HepG2 (cell line): ENCODE results near the gene MED12L. TPM values are rescaled to one million over a fixed set of nuclear protein-coding genes. Genes with fewer than 3 reads are reported as not detected.
A peak's percentile ranks its signal among the peaks of the same experiment; 100 is the strongest.

Experiments
- ADNP ChIP-seq: sonication (generic); formaldehyde crosslinking; IDR thresholded peaks from 2 replicates; pipeline ENCODE4 v1.4.0; 2020; ENCODE audit warnings: missing genetic modification reagents
- FOSL1 ChIP-seq: sonication (generic); formaldehyde crosslinking; IDR thresholded peaks from 2 replicates; pipeline ENCODE4 v1.9.0; 2021; ENCODE audit warnings: missing genetic modification reagents, borderline replicate concordance
- KLF15 ChIP-seq: sonication (generic); formaldehyde crosslinking; IDR thresholded peaks from 2 replicates; pipeline ENCODE4 v1.8.1; 2023; ENCODE audit warnings: borderline replicate concordance, mild to moderate bottlenecking, inconsistent platforms, missing genetic modification reagents, mixed read lengths
- MXD3 ChIP-seq: IDR thresholded peaks from 2 replicates; pipeline ENCODE4 v1.6.1; 2016; ENCODE audit warnings: mild to moderate bottlenecking, missing biosample characterization, missing genetic modification reagents
- NCOR1 ChIP-seq: fragments of 200-600 bp; sonication (generic); IDR thresholded peaks from 2 replicates; pipeline ENCODE4 v1.7.0; 2017; ENCODE audit warnings: antibody characterized with exemption, low read length, borderline replicate concordance
- PLSCR1 ChIP-seq: sonication (generic); formaldehyde crosslinking; IDR thresholded peaks from 2 replicates; pipeline ENCODE4 v1.5.0; 2020; ENCODE audit warnings: missing genetic modification reagents, mild to moderate bottlenecking, borderline replicate concordance
- PTBP1 ChIP-seq: fragments of 200-400 bp; formaldehyde crosslinking; IDR thresholded peaks from 2 replicates; pipeline ENCODE4 v1.6.1; 2018; ENCODE audit warnings: low read length, low read depth; ENCODE audit not compliant: poor library complexity, severe bottlenecking
- REXO4 ChIP-seq: sonication (generic); formaldehyde crosslinking; IDR thresholded peaks from 2 replicates; pipeline ENCODE4 v1.8.0; 2022; ENCODE audit warnings: missing genetic modification reagents, mild to moderate bottlenecking, borderline replicate concordance
- RFXANK ChIP-seq: IDR thresholded peaks from 2 replicates; pipeline ENCODE4 v1.6.1; 2016
- SMAD3 ChIP-seq: sonication (generic); formaldehyde crosslinking; IDR thresholded peaks from 2 replicates; pipeline ENCODE4 v1.4.0; 2020; ENCODE audit warnings: missing genetic modification reagents
- SMAD9 ChIP-seq: sonication (generic); formaldehyde crosslinking; IDR thresholded peaks from 2 replicates; pipeline ENCODE4 v1.5.1; 2020; ENCODE audit warnings: mild to moderate bottlenecking, missing genetic modification reagents
- SUZ12 ChIP-seq: fragments of 150-350 bp; IDR thresholded peaks from 2 replicates; pipeline ENCODE4 v1.6.1; 2014; ENCODE audit warnings: low read depth, low read length
- UBTF ChIP-seq: sonication (generic); formaldehyde crosslinking; IDR thresholded peaks from 2 replicates; pipeline ENCODE4 v1.4.0; 2020; ENCODE audit warnings: mild to moderate bottlenecking, missing genetic modification reagents
- ZNF101 ChIP-seq: sonication (generic); formaldehyde crosslinking; IDR thresholded peaks from 2 replicates; pipeline ENCODE4 v1.4.0; 2020; ENCODE audit warnings: mild to moderate bottlenecking, low read depth, missing genetic modification reagents, borderline replicate concordance
- ZNF224 ChIP-seq: sonication (generic); formaldehyde crosslinking; IDR thresholded peaks from 2 replicates; pipeline ENCODE4 v1.5.0; 2020; ENCODE audit warnings: mild to moderate bottlenecking, missing genetic modification reagents
- ZNF333 ChIP-seq: sonication (generic); formaldehyde crosslinking; IDR thresholded peaks from 2 replicates; pipeline ENCODE4 v1.4.0; 2020; ENCODE audit warnings: mild to moderate bottlenecking, missing genetic modification reagents, borderline replicate concordance
- ZNF501 ChIP-seq: sonication (generic); formaldehyde crosslinking; IDR thresholded peaks from 2 replicates; pipeline ENCODE4 v1.5.1; 2020; ENCODE audit warnings: mild to moderate bottlenecking, moderate library complexity, missing genetic modification reagents
- ZNF574 ChIP-seq: sonication (generic); formaldehyde crosslinking; IDR thresholded peaks from 2 replicates; pipeline ENCODE4 v1.4.0; 2020; ENCODE audit warnings: missing genetic modification reagents
- ZNF629 ChIP-seq: sonication (generic); formaldehyde crosslinking; conservative IDR thresholded peaks from 2 replicates; pipeline ENCODE4 v1.5.0; 2020; ENCODE audit warnings: missing genetic modification reagents
- ZNF770 ChIP-seq: sonication (generic); formaldehyde crosslinking; IDR thresholded peaks from 2 replicates; pipeline ENCODE4 v1.5.0; 2020; ENCODE audit warnings: mild to moderate bottlenecking, missing genetic modification reagents
- ZNF878 ChIP-seq: sonication (generic); formaldehyde crosslinking; IDR thresholded peaks from 2 replicates; pipeline ENCODE4 v1.8.1; 2023; ENCODE audit warnings: mild to moderate bottlenecking, missing genetic modification reagents, moderate library complexity
- polyA plus RNA-seq, 8 experiments: library from polyadenylated mRNA; depleted of rRNA in 3 of 8; stranded (reverse) in 7 of 8; unstranded in 1 of 8; fragments of >200 nt; fragmentation: Illumina TruSeq in 4 of 8; extraction: Trizol in 4 of 8; gene quantifications; 2 replicates each; pipeline versions ENCODE4 v1.2.1 to v1.2.3, GENCODE V29; 2011 to 2016; ENCODE audit warnings: low read depth in 4 of 8, missing spikeins in 1 of 8, mixed read lengths in 1 of 8; ENCODE audit not compliant: insufficient read depth in 1 of 8
- total RNA-seq, 5 experiments: library from RNA; depleted of rRNA; stranded (reverse); fragments of >200 nt; fragmentation: Illumina TruSeq; extraction: Trizol; gene quantifications; 2 replicates each; pipeline ENCODE4 v1.2.3, GENCODE V29; 2016; ENCODE audit warnings: low read depth in 1 of 5

Gene MED12L
- total and polyA plus RNA-seq, 2 of the 13 experiments (the other 11 are each of a cell fraction or from before 2014, with no cell fraction given): 0.07 to 0.64 TPM

GRCh38 chr3:151197981-151198767, 112.7 kb downstream of the MED12L start (continued):
- no peak for TF ChIP-seq ZNF629
- TF ChIP-seq SMAD9 (CRISPR knock-in tag): no peak
- TF ChIP-seq ZNF101 (CRISPR knock-in tag): no peak
- no peak for TF ChIP-seq KLF15 (CRISPR knock-in tag)
- no peak for TF ChIP-seq MXD3 (CRISPR knock-in tag)
- TF ChIP-seq ZNF224 (CRISPR knock-in tag): no peak
- no peak for TF ChIP-seq PLSCR1 (CRISPR knock-in tag)
- no peak for TF ChIP-seq ZNF333 (CRISPR knock-in tag)
- no peak for TF ChIP-seq ZNF770 (CRISPR knock-in tag)
- no peak; the same call in 1 of the 2 replicates for TF ChIP-seq SMAD3 (CRISPR knock-in tag)
- peak; percentile 76 for TF ChIP-seq ZNF574 (CRISPR knock-in tag)
- TF ChIP-seq SUZ12: no peak
- TF ChIP-seq REXO4 (CRISPR knock-in tag): no peak
- TF ChIP-seq ADNP (CRISPR knock-in tag): no peak
- no peak for TF ChIP-seq UBTF (CRISPR knock-in tag)
- no peak; the same call in 1 of the 2 replicates for TF ChIP-seq FOSL1 (CRISPR knock-in tag)
- TF ChIP-seq RFXANK (CRISPR knock-in tag): 0 out of 2 replicates have a peak, but pooled peaks have one; percentile 22
- TF ChIP-seq ZNF878 (CRISPR knock-in tag): no peak
- no peak for TF ChIP-seq PTBP1
- no peak for TF ChIP-seq ZNF501
- peak; percentile 99 for TF ChIP-seq NCOR1
